K562 (cell line): ENCODE results near the gene DSE.

Experiments used
- BDP1 ChIP-seq: IDR thresholded peaks from 3 replicates; pipeline ENCODE4 v1.6.1; 2011; ENCODE audit not compliant: insufficient read length, insufficient read depth
- NR3C1 ChIP-seq: sonication (generic); formaldehyde crosslinking; IDR thresholded peaks from 2 replicates; pipeline ENCODE4 v1.8.1; 2022; ENCODE audit warnings: missing genetic modification reagents
- PKNOX1 ChIP-seq: fragments of 450-650 bp; IDR thresholded peaks from 2 replicates; pipeline ENCODE4 v1.6.1; 2016
- SP1 ChIP-seq: sonication (generic); formaldehyde crosslinking; IDR thresholded peaks from 2 replicates; pipeline ENCODE4 v1.8.1; 2022; ENCODE audit warnings: mild to moderate bottlenecking, missing genetic modification reagents
- ZNF609 ChIP-seq: sonication (generic); formaldehyde crosslinking; IDR thresholded peaks from 2 replicates; pipeline ENCODE4 v1.8.1; 2023; ENCODE audit warnings: missing genetic modification reagents, mild to moderate bottlenecking, borderline replicate concordance

GRCh38 chr6:116397914-116398313 lies 27.2 kb downstream of the DSE start:
- TF ChIP-seq ZNF609 (no peak), PKNOX1 (no peak), SP1 (no peak), BDP1 (no peak), NR3C1 (CRISPR knock-in tag) (no peak)
